ENCODE results near the gene GPALPP1.

GRCh38 chr13:44976949-44977583, 12.3 kb upstream of the GPALPP1 start:
- TF ChIP-seq CTCF (IDR thresholded peaks at IDR 0.05) (no peak), POLR2A (IDR thresholded peaks at IDR 0.05) (no peak)
